Measurements from ENCODE around the gene PKN3.
"Not testable (repeated sequence)": the region's sequence is repeated elsewhere in the genome, so short reads cannot be mapped to it uniquely, and the experiment has no call there.

The PKN3 gene

DNA sequence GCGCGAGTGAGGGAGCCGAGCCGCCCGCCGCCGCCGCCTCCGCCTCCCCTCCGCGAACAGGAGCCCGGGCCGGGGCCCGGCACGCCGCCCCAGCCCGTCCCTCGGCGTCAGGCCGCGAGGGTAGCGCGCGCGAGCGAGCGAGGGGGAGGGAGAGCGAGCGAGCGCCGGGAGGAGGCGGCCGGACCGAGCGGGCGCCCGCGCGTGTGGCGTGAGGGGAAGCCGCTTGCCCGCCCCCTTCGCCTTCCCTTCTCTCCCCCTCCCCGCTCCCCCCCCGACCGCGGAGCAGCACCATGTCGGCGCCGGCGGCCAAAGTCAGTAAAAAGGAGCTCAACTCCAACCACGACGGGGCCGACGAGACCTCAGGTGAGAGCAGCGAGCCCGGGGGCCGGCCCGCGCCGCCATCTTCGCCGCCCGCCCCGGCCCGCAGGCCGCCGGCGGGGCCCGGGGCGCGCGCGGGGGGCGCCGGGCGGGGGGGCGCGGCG is 13.0 kb upstream of the PKN3 start:
- Histone ChIP-seq H3K9me2 (replicated peaks; ENCODE audit: low read depth, low read length) (no peaks in the 10 kb centered on the region), H3K36me3 (ENCODE audit: insufficient read depth, low read length) (peaks cover 32% of the 10 kb centered on the region), H3K9me3 (ENCODE audit: insufficient read depth, low read depth, low read length) (no peaks in the 10 kb centered on the region), H3K9ac (ENCODE audit: low read depth, low read length, poor library complexity, severe bottlenecking) (peak overlapping the region; percentile 73), H3K4me2 (ENCODE audit: low read depth, low read length, poor library complexity, severe bottlenecking) (no peak overlapping the region), H3K4me3 (ENCODE audit: low read length, poor library complexity, severe bottlenecking) (peak overlapping the region; percentile 75), H3F3A (ENCODE audit: low read depth) (no peaks in the 10 kb centered on the region), H4K20me1 (ENCODE audit: insufficient read depth, low read length, poor library complexity, severe bottlenecking) (peaks cover 42% of the 10 kb centered on the region), H2AFZ (ENCODE audit: low read length) (no peak overlapping the region), H3K79me2 (ENCODE audit: insufficient read depth, low read length) (peaks cover 73% of the 10 kb centered on the region), H3K4me1 (ENCODE audit: insufficient read depth, low read length, poor library complexity, severe bottlenecking) (peaks cover 57% of the 10 kb centered on the region), H3K27me3 (ENCODE audit: insufficient read depth, low read length, poor library complexity, severe bottlenecking) (no peaks in the 10 kb centered on the region)
- TF ChIP-seq, protein P1, sequence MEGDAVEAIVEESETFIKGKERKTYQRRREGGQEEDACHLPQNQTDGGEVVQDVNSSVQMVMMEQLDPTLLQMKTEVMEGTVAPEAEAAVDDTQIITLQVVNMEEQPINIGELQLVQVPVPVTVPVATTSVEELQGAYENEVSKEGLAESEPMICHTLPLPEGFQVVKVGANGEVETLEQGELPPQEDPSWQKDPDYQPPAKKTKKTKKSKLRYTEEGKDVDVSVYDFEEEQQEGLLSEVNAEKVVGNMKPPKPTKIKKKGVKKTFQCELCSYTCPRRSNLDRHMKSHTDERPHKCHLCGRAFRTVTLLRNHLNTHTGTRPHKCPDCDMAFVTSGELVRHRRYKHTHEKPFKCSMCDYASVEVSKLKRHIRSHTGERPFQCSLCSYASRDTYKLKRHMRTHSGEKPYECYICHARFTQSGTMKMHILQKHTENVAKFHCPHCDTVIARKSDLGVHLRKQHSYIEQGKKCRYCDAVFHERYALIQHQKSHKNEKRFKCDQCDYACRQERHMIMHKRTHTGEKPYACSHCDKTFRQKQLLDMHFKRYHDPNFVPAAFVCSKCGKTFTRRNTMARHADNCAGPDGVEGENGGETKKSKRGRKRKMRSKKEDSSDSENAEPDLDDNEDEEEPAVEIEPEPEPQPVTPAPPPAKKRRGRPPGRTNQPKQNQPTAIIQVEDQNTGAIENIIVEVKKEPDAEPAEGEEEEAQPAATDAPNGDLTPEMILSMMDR (conservative IDR thresholded peaks at IDR 0.05; ENCODE audit: low read length) = no peak
- no peak for TF ChIP-seq EZH2phosphoT487 (IDR thresholded peaks at IDR 0.05; ENCODE audit: borderline replicate concordance)

DNA sequence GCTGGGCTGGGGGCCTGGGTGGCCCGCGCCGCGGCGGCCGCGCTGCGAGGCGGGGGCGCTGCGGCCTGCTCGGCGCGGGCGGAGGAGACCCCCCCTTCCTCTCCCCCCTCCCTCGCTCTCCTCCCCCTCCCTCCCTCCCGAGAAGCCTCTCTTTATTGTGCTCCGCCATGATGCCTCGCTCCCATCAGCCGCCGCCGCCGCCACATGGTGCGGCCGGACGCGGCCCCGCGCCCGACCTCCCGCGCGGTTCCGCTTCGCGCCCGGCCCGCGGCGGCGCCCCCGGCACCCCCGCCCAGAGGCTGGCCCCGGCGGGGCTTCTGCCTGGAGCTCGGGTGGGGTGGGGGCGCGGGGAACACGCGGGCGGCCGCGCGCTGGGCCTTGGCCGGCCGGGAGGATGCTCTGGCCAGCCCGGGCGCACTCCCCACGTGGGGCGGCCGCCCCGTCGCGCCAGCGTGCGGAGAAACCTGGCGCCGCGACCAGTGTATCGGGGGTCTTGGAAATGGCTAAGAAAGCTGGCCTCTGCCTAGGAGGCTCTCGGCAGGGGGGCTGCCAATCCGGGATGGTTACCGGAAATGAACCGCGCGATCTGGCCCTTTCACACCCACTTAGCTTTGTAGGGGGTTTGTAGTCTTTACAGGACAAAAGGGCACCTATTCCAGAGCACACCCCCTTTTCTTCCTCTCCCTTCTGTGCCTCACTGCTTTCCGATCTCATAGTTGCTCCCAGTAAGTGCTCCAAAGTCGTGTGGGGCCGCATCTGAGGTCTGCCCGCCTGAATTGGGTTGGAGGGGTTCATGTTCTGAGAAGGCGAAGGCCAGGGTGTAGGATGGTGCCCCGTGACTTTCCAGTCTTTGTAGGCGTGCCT is 12.3 kb upstream of the PKN3 start:
- Histone ChIP-seq H3K36me3 (ENCODE audit: insufficient read depth, low read length) (peaks cover 36% of the 10 kb centered on the region), H3K27me3 (ENCODE audit: insufficient read depth, low read length, poor library complexity, severe bottlenecking) (no peaks in the 10 kb centered on the region), H4K20me1 (ENCODE audit: insufficient read depth, low read length, poor library complexity, severe bottlenecking) (peaks cover 44% of the 10 kb centered on the region), H2AFZ (ENCODE audit: low read length) (no peak overlapping the region), H3F3A (ENCODE audit: low read depth) (no peaks in the 10 kb centered on the region), H3K9me3 (ENCODE audit: insufficient read depth, low read depth, low read length) (no peaks in the 10 kb centered on the region), H3K9ac (ENCODE audit: low read depth, low read length, poor library complexity, severe bottlenecking) (peak overlapping the region; percentile 96), H3K9me2 (replicated peaks; ENCODE audit: low read depth, low read length) (no peaks in the 10 kb centered on the region), H3K4me3 (ENCODE audit: low read length, poor library complexity, severe bottlenecking) (peak overlapping the region; percentile 95), H3K4me2 (ENCODE audit: low read depth, low read length, poor library complexity, severe bottlenecking) (peak overlapping the region; percentile 95), H3K4me1 (ENCODE audit: insufficient read depth, low read length, poor library complexity, severe bottlenecking) (peaks cover 50% of the 10 kb centered on the region), H3K79me2 (ENCODE audit: insufficient read depth, low read length) (peaks cover 77% of the 10 kb centered on the region)
- TF ChIP-seq, protein P1 (conservative IDR thresholded peaks at IDR 0.05; ENCODE audit: low read length) = no peak
- TF ChIP-seq EZH2phosphoT487 (IDR thresholded peaks at IDR 0.05; ENCODE audit: borderline replicate concordance) = no peak

DNA sequence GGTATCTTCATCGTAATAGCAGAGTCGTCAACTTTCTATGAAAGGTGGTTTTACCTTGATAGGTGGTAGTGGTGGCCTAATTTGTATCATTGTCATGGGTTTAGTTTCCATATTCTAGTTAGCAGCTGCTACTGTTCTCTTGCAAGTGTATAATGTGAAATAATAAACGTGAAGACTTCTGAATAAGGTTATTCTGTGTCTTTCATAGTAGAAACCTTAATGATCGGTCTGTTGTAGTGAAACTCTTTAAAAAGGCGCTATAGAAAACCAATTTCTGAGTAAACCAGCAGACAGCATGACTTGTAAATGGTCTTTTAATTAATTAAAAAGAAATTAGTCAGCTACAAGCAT is 11.6 kb upstream of the PKN3 start:
- H3K9ac ChIP-seq (ENCODE audit: low read depth, low read length, poor library complexity, severe bottlenecking) = peak overlapping the region; percentile 96
- H3K4me2 ChIP-seq (ENCODE audit: low read depth, low read length, poor library complexity, severe bottlenecking) = peak overlapping the region; percentile 95
- H3F3A ChIP-seq (ENCODE audit: low read depth) = no peaks in the 10 kb centered on the region
- H3K4me1 ChIP-seq (ENCODE audit: insufficient read depth, low read length, poor library complexity, severe bottlenecking) = peaks cover 46% of the 10 kb centered on the region
- H4K20me1 ChIP-seq (ENCODE audit: insufficient read depth, low read length, poor library complexity, severe bottlenecking) = peaks cover 44% of the 10 kb centered on the region
- H3K9me3 ChIP-seq (ENCODE audit: insufficient read depth, low read depth, low read length) = no peaks in the 10 kb centered on the region
- peaks cover 76% of the 10 kb centered on the region for H3K79me2 ChIP-seq (ENCODE audit: insufficient read depth, low read length)
- H2AFZ ChIP-seq (ENCODE audit: low read length) = no peak overlapping the region
- H3K4me3 ChIP-seq (ENCODE audit: low read length, poor library complexity, severe bottlenecking) = peak overlapping the region; percentile 95
- H3K27me3 ChIP-seq (ENCODE audit: insufficient read depth, low read length, poor library complexity, severe bottlenecking) = no peaks in the 10 kb centered on the region
- TF ChIP-seq, protein P1 (conservative IDR thresholded peaks at IDR 0.05; ENCODE audit: low read length) = no peak
- no peak for TF ChIP-seq EZH2phosphoT487 (IDR thresholded peaks at IDR 0.05; ENCODE audit: borderline replicate concordance)
- peaks cover 38% of the 10 kb centered on the region for H3K36me3 ChIP-seq (ENCODE audit: insufficient read depth, low read length)
- H3K9me2 ChIP-seq (replicated peaks; ENCODE audit: low read depth, low read length) = no peaks in the 10 kb centered on the region

DNA sequence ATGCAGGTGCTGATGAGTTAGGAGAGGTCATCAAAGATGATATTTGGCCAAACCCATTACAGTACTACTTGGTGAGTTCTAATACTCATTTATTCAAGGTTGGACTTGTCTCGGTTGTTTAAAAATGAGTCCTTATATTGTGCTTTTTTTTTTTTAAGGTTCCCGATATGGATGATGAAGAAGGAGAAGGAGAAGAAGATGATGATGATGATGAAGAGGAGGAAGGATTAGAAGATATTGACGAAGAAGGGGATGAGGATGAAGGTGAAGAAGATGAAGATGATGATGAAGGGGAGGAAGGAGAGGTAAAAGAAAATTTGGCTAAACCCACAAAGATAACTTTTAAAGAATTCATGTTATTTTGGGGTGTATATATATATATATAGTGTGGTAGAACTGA is 8.6 kb upstream of the PKN3 start:
- not testable (repeated sequence) for H3K9ac ChIP-seq (ENCODE audit: low read depth, low read length, poor library complexity, severe bottlenecking)
- Histone ChIP-seq H3K4me3 (ENCODE audit: low read length, poor library complexity, severe bottlenecking) (peak overlapping the region; percentile 95), H3K36me3 (ENCODE audit: insufficient read depth, low read length) (peaks cover 54% of the 10 kb centered on the region)

More for the DNA sequence above, 8.6 kb upstream of the PKN3 start:
- Histone ChIP-seq H4K20me1 (ENCODE audit: insufficient read depth, low read length, poor library complexity, severe bottlenecking) (peaks cover 47% of the 10 kb centered on the region), H3K4me1 (ENCODE audit: insufficient read depth, low read length, poor library complexity, severe bottlenecking) (peaks cover 27% of the 10 kb centered on the region), H3K4me2 (ENCODE audit: low read depth, low read length, poor library complexity, severe bottlenecking) (peak overlapping the region; percentile 95), H3K79me2 (ENCODE audit: insufficient read depth, low read length) (peaks cover 53% of the 10 kb centered on the region)
- H2AFZ ChIP-seq (ENCODE audit: low read length); H3K27me3 ChIP-seq (ENCODE audit: insufficient read depth, low read length, poor library complexity, severe bottlenecking); H3F3A ChIP-seq (ENCODE audit: low read depth); H3K9me3 ChIP-seq (ENCODE audit: insufficient read depth, low read depth, low read length); H3K9me2 ChIP-seq (replicated peaks; ENCODE audit: low read depth, low read length): not testable (repeated sequence)
